Stimulated activated CD8-positive, alpha-beta memory T cell treated with anti-CD3 and anti-CD28 coated beads, Interleukin-7, amount 100 ng/mL, for 1 hour (primary cell): ENCODE results near the gene TUBGCP6.
A peak's percentile ranks its signal among the peaks of the same experiment; 100 is the strongest.

Experiments used
- DNase-seq, 2 donors: peaks; one replicate each; pipeline ENCODE4 v3.0.0-alpha.2; 2020; ENCODE audit warnings: low read depth in 2 of 2

Gene TUBGCP6

DNA sequence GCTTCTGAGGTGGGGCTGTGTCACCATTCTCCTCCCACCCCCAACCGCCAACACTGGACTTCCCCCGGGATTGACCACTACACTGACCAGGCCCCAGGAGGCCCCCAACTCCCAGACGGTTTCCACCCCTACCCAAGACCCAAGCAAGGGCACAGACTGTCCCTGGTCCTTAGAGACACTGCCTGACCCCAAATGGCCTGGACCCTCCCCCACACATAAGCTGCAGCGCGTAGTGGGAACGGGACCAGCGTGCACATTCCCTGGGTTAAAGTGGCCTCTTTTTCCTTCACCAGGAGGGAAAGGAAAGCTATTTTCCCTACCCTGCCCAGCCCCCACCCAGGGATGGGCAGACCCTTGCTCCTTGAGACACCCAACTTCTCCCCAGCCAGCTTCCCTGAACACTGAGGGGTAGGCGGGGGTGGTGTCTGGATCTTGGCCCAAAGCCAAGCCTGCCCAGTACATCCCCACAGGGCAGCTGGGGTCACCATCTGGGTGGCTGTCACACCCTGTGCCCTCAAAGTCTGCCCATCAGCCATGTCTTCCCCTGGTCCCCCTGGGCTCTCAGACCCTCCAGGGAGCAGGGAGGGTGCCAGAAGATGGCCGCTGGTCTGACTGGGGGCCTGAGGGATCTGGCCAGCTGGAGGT is 18.3 kb upstream of the TUBGCP6 start:
- DNase-seq: no peak

DNA sequence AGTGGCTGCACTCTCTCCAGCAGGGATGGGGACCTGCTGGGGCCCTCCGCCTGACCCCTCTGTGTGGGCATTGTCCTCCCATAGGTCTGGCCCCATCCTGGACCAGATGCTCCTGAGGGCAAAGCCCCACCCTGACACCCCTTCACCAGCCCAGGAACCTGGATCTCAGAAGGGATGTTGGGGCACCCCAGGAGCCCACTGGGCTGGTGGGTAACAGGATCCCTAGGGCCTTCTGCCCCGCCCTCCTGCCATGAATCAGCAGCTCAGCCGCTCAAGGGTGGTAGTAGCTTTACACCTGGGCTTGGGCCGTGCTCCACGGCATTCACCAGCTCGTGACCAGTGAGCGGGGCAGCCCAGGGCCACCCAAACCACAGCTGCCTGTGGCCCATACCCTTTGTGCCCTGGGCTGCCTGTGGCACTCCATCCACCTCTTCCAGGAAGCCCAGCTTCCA is 17.7 kb upstream of the TUBGCP6 start:
- DNase-seq: no peak

DNA sequence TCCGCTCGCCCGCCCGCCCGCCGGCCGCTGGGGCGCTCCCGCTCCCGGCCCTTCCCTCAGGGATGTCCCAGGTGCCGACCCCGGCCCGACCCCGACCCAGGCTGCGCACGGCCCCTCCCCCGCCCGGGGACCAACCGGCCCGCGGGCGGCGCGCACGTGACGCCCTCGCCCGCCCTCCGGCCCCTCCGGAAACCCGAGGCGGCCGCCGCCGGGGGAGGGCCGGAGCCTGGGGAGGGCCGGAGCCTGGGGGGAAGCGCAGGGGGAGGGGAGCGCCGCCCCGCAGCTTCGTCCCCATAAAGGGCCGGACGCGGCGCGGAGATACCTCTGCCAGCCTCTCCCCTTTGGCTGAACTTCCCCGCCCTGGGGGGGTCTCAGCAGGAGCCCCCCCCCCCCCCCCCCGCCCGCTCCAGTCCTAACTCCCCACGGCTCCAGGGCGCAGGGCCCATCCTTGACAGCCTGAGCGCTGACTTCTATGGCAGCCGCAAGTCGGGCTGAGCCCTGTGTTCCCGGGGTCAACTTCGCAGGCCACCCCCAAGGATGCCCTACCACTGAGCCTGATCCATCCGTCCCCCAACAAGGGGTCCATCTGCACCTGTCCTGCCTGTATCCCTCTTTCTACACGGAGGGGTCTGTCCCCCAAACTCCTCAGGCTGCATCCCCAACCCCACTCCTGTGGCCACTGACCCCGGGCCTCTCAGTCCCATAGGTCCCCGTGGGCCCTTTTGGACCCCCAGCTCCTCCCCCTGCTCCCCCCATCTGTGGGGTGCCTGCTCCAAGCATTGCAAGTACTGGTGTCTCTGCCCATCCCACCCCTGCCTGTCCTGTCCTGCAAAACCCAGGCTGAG is 17.0 kb upstream of the TUBGCP6 start, which contains the start of gene MAPK12:
Gene MAPK12 (minus strand): TSS at position 69 of the 845 bp plus-strand sequence. CDS start 174 bp downstream, outside the sequence.
- no peak for DNase-seq

DNA sequence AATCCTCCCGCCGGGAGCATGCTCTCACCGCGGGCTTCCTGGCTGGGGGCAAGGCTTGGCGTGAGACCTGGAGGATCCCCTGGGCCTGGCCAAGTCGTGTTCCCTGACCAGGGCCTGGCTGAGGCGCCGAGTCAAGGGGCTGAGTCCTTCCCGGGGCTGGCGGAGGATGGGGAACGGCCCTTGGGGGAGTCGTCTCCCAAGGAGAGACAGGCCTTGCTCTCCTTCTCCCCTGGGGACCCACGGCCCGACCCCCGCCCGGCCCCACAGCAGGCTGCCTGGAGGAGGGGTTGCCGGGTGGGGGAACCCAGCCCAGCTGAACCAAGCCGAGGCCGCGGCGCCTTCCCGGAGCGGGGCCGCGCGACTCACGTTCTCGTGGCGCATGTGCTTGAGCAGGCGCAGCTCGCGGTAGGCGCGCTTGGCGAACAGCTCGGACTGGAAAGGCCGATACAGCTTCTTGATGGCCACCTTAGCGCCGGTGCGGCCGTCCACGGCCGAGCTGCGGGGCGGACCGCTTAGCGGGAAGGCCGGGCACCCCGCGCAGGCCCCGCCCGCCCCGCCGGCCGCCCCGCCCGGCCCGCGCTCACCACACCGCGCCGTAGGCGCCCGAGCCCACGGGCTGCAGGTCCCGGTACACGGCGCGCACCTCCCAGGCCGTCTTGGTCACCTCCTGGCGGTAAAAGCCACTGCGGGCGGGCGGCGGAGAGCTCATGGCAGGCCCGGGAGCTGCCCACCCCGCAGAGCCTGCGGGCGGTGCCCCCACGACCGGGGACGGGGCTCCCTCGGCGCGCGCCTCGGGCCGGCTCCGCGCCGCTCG is 16.2 kb upstream of the TUBGCP6 start:
- DNase-seq: no peak

DNA sequence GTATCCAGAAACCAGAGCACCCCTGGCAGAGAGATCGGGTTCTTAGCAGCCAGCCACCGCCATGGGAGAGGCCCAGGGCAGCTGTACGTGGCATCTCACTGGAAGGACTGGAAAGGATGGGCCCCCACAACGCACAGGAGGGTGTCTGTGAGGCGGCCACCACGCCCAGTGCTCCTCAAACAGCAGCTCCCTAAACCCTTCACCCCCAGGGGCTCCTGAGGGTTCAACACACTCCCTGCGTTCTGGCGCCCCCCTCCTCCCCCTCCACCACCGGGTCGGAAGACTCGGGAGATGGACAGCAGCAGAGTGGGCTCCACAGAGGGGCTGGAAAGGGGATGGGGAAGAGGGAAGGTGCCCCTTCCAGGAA is 15.6 kb upstream of the TUBGCP6 start:
- no peak for DNase-seq

DNA sequence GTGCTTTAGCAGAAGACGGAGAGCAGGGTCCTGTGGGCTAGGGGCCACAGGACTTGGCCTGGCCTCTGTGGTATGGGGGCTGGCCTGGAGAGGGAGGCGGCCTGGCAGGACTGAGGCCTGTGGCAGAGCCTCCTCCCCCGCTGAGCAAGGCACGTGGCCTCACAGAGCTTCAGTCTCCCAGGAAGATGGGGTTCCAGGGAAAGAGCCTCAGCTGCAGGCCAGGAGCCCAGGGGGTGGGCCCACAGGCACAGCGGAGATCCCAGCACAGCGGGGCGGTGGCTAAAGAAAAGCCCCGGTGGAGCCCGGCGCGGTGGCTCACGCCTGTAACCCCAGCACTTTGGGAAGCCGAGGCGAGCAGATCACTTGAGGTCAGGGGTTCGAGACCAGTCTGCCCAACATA is 14.5 kb upstream of the TUBGCP6 start:
- DNase-seq: no peak

DNA sequence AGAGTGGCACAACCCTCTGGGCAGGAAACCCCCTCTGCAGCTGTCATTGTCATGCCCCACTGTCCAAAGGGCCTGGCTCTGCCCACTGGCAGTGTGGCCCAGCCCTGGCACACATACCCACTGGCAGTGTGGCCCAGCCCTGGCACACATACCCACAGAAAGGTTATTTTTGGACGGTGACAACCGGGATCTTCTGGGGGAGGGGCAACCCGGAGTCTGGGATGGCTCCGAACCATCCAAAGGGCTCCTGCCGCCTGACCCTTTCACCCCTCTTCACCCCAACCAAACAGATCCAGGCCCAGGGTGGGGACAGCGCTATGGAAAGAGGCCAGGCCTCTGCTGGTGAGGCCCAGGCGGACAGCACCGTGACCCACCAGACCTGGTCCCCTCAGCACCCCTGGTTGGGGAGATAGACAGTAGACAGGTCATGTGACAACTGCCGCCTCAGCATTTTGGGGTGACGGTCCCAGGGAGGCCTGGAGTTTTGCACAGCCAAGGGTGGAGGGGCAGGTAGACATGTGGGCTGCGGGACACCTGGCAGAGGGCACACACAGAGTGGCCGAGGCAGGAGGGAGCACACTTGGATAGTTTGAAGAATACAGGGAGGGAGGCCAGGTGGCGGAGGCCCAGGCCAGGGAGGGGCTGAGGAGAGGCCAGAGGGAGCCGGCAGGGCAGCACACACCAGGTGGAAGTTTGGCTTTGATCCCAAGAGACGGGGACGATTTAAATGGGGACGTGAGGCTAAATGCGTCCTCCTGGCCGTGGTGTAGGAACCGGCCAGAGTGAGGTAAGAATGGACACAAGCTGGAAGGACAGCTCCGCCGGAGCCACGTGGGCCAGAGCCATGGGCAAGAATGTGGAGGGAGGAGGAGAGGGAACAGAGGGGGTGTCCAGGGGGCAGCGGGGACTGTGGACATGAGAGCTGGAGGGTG is 13.8 kb upstream of the TUBGCP6 start:
- DNase-seq: no peak

DNA sequence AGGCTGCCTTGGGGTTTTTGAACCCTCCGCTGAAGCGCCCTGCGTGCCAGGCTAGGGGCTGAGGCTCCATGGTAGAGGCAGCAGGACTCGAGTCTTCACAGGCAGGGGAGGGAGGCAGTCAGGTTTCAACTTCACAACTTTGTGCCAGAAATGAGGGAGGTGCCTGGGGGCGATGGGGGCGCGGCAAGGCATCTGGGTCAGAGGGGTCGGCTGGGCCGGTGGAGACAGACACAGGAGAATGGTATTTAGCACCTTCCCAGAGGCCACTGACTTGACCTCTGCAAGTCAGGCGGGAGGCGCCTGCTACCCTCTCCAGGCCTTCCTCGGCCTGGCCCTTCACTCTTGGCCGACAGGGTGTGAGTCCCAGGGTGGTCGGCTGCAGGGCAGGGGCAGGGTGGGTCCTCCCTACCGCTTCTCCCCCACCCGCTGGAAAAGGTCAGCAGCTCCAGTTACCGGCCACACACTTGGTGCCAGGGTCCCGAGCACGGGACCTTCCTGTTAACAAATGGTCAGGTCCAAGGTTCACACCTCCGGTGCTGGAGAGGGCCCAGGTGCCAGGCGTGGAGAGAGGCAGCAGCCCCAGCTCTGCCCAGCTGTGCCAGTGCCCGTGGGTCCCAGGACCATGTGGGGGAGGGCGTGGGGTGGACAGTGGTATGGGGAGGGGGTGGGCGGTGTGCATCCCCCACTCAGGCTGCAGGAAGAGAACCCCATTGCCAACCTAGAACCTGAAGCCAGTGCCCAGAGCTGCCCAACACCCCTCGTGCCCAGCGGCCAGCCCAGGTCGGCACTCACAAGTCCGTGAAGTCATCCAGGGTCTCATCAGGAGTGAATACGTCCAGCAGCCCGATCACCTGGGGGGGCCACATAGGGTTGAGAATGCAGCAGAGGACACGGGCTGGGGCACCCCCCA is 12.9 kb upstream of the TUBGCP6 start:
- DNase-seq: no peak

DNA sequence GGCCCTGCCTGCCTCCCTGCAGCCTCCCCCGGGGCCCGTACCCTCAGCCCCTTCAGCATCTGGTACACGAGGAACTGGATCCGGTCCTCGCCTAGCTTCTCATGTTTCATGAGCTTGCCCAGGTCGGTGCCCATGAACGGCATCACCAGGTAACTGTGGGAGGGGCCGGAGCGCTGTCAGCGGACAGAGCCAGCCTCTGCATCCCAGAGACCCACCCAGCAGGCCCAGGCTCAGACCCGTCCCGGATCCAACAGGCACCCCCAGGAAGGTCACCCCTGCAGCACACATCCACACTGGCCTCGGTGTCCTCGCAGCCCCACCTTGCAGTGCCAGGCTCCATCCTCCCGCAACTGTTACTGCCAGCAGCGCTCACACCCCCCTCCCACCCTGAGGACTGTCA is 12.2 kb upstream of the TUBGCP6 start:
- DNase-seq: no peak

DNA sequence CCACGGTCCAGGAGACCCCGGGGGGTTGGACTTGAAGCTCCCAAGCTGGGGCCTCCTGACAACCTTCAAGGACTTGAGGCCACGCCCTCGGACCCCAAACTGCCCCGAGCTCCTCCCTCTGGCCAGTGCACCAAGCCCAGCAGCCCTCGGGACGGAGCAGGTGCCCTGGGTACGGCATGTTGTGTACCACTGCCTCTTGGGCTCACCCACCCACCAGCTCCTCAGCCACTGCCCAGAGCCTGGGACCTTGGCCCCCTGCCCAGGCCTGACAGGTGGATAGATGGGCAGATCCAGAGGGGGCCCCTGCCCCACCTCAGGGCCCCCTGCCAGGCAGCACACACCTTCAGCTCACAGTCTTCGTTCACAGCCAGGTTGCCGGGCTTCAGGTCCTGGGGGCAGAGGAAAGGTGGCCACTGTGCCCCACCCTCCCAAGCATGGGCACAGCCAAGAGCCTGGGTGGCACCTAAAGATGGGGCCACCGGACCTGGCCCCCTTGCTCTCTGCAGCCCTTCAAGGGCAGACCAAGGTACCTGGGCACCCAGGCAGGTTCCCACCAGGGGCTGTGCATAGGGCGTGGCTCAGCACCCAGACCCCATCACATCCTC is 11.5 kb upstream of the TUBGCP6 start:
- no peak for DNase-seq

DNA sequence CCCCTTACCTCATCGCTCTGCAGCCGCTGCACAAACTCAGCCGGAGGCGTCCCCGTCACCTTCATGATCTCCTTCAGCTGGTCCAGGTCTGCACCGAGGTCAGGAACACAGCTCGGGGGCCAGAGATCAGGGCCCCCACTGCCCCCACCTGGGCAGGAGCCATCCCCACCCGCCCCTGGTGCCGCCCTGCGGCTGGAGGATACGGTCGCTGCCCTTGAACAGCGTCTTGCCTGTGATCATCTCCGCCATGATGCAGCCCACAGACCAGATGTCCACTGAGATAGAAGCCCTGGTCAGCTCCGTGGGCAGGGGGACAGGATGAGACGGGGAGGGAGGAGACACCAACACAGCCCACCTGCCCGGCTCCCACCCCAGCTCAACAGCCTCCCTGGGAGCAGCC is 10.8 kb upstream of the TUBGCP6 start:
- no peak for DNase-seq

DNA sequence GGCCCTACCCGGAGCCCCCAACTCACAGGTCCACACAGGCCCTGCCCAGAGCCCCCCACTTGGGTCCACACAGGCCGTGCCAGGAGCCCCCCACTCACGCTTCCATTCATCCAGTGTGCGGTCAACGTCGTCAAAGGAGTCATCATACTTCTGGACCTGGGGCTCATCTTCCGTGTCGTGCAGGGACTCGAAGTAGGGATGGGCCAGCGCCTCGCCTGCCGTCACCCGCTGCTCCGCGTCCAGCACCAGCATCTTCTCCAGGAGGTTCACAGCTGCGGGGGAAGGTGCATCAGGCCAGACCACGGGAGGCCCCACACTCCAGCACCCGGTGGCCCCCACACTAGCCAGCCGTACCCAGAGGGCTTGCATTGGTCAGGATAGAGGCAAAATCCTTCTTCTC is 10.3 kb upstream of the TUBGCP6 start:
- DNase-seq: no peak

DNA sequence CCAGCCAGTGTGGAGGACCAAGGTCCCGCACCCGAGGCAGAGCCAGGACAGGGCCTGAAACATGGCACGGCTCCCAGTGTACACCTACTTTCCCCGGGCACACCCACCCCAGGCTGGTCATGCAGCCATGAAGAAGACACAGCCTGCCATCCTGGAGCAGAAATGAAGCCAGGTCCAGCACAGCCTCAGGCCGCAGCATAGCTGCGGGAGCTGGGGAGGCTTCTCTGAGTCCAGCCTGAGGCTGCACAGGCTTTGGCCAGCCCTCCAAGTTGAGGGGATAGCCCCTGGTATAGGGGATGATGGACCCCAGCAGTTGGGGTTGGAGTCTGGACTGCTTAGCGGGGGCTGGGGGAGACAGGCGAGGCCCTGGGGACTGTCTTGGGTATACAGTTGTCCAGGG is 9.1 kb upstream of the TUBGCP6 start:
- DNase-seq: no peak

DNA sequence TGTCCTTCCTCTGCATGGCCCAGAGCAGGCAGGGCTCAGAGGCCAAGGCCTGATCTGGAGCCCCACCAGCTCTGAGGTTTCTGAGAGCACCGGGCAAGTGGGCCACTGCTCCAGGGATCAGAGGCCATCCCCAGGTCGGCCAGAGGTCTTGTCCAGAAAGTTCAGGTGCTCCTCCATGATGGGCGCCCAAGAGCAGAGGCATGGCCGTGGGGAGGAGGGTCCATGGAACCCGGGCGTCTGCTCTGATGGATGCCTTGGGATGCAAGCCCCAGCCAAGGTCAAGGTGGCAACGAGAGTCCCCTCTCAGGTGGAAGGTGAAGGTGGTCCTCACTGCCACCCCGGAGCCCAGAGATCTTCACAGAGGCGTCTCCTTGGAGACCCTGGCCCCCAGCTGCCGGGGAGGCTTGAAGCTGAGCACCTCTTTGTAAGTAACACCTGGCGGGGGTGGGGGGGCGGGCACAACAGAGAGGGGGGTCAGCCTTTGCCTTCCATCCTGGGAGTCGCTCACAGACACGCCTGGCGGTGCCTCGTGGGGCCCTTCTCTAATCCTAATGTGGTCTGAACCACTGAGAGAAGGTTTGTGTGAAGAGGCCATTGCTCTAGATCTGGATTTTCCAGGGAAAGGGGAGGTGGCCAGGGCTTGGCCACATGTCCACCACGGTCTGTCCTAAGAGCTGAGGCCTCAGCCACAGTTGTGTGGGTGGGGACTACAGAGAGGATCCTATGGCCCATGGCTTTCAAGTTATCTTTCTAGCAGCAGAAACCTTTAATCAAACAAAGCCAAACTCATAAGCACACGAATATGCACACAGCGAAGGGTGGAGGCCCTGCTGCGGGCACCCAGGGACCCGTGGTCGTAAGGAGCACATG is 8.5 kb upstream of the TUBGCP6 start:
- no peak for DNase-seq

DNA sequence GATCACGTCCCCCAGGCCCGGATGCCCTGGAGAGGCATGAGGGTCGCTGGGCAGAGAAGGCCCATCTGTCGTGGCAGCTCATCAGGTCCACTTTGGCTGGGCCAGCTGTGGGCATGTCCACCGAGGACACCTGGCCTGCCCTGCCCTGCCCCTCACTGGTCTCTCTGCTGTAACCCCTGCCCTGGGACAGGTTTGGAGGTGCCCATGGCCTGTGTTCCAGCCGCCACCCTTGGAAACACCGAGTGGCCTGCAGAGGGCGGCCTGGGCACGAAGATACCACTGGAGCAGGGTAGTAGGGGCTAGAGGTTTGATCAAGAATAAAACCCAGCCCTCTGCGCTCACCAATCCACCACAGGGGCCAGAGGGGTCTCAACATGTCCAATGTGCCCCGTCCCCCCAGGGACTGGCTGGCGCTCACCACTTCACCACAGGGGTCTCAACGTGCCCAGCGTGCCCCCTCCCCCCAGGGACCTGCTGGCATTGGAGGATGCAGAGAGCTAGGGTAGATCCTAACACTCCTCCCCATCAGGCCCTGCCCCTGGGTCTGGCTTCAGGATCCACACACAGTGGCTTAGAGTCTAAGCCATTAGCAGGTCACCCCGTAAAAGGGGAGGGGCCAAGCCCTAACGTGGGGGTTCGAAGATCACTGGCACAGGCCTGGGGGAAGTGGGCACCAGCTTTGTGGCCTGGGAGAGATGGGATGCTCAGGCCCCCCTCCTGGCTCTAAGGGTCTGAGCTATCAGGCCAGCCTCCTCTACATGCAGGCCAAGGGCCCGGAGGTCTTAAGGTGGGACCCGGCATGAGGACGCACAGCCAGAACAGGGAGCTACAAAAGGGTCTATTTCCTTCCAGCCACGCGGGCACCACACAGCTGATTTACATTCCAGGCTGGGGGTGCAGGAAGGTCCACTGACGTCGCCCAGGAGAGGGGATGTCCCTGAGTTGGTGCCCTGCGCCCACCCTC is 7.5 kb upstream of the TUBGCP6 start:
- DNase-seq: peak; percentile 39 to 54

DNA sequence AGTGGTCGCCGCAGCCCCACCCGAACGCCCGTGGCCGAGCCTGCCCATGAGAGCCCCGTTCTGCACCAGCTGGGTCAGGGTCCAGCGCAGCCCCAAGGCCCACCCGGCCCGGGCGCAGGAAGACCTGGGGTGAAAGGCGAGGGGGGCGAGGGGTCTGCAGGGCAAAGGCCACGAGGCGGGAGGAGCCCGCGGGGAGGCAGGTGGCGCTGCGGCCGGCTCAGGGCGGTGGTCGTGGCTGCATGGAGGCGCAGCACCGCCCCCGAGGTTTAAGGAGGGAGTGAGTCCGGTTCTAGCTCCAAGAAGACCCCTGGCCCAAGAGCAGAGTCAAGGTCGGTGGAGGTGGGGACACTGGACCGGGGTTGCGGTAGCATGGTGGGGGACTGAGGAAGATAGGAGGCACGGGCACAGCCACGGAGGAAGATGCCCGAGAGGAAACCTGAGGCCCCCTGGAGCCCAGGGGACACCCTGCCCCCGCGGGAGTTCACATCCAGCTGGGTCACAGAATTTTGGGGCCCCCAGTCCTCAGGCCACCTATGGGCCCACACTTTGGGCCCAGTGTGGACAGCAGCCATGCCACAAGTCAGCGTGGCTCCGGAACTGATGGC is 6.8 kb upstream of the TUBGCP6 start:
- DNase-seq: no peak
